H1 (cell line): ENCODE data around the gene RGS2. TPM values are rescaled to one million over a fixed set of nuclear protein-coding genes. Genes with fewer than 3 reads are reported as not detected.
A peak's percentile ranks its signal among the peaks of the same experiment; 100 is the strongest.

Experiments
- CTCF ChIA-PET: fragments of 300-600 bp; sonication (Branson Sonifier 250); formaldehyde crosslinking; loops from one replicate; lab custom pipeline; 2021; ENCODE audit not compliant: partially characterized antibody; lab: Charles Lee
- POLR2A ChIA-PET: fragments of 300-600 bp; sonication (Branson Sonifier 250); formaldehyde crosslinking; loops from one replicate; lab custom pipeline; 2021; ENCODE audit warnings: inconsistent platforms; ENCODE audit not compliant: partially characterized antibody; lab: Charles Lee
- DNase-seq, 2 experiments: peaks; one replicate each; pipeline versions ENCODE4 v3.0.0 to v3.0.0-alpha.2; 2010 to 2022; ENCODE audit warnings: low spot score in 2 of 2, low read depth in 1 of 2, mixed read lengths in 1 of 2
- FAIRE-seq: peaks from 2 replicates; lab custom pipeline; 2011; peaks lifted over from hg19 to GRCh38; lab: Jason Lieb, UNC
- H2AFZ ChIP-seq: 2 replicates; pipeline ENCODE4 v1.8.1; 2012; ENCODE audit warnings: low read length, inconsistent platforms
- H2AK5ac ChIP-seq: 2 replicates; pipeline ENCODE4 v1.6.1; 2013; ENCODE audit warnings: low read depth, low read length
- H2BK120ac ChIP-seq: replicated peaks from 2 replicates; pipeline ENCODE3; 2013; ENCODE audit warnings: low read depth, low read length, inconsistent platforms
- H2BK12ac ChIP-seq: 2 replicates; pipeline ENCODE4 v1.6.1; 2013; ENCODE audit warnings: low read depth, low read length
- H2BK15ac ChIP-seq: 2 replicates; pipeline ENCODE4 v1.6.1; 2013; ENCODE audit warnings: low read length
- H2BK20ac ChIP-seq: 2 replicates; pipeline ENCODE4 v1.6.1; 2013; ENCODE audit warnings: low read length
- H2BK5ac ChIP-seq: 2 replicates; pipeline ENCODE4 v1.6.1; 2013; ENCODE audit warnings: low read depth, low read length
- H3K14ac ChIP-seq: 2 replicates; pipeline ENCODE4 v1.6.1; 2013; ENCODE audit warnings: inconsistent platforms; ENCODE audit not compliant: insufficient read length
- H3K18ac ChIP-seq: 2 replicates; pipeline ENCODE4 v1.6.1; 2013; ENCODE audit warnings: low read length; ENCODE audit errors: extremely low read depth
- H3K23ac ChIP-seq: 2 replicates; pipeline ENCODE4 v1.6.1; 2013; ENCODE audit warnings: inconsistent platforms; ENCODE audit not compliant: insufficient read length
- H3K23me2 ChIP-seq: 2 replicates; pipeline ENCODE4 v1.6.1; 2013; ENCODE audit warnings: low read depth, low read length
- H3K27ac ChIP-seq: 2 replicates; pipeline ENCODE4 v1.6.1; 2011; ENCODE audit warnings: low read depth, low read length, inconsistent platforms
- H3K27me3 ChIP-seq, 4 experiments: replicated peaks in 1 of 4; 1 replicate in 1 of 4; 2 replicates in 3 of 4; pipeline versions ENCODE4 v1.6.1 to v1.8.1; 2011 to 2013; ENCODE audit warnings: low read length in 3 of 4, mild to moderate bottlenecking in 3 of 4, inconsistent platforms in 2 of 4, mixed read lengths in 2 of 4, moderate library complexity in 1 of 4; ENCODE audit not compliant: control insufficient read depth in 3 of 4, insufficient read depth in 3 of 4; ENCODE audit errors: extremely low read depth in 1 of 4
- H3K36me3 ChIP-seq, 4 experiments: 2 replicates each; pipeline versions ENCODE4 v1.6.1 to v1.8.1; 2011 to 2013; ENCODE audit warnings: mild to moderate bottlenecking in 4 of 4, low read length in 3 of 4, moderate library complexity in 2 of 4, control low read depth in 1 of 4, inconsistent platforms in 1 of 4; ENCODE audit not compliant: insufficient read depth in 4 of 4, control insufficient read depth in 2 of 4
- H3K4ac ChIP-seq: replicated peaks from 2 replicates; pipeline ENCODE3; 2013; ENCODE audit warnings: low read length, low read depth, mixed read lengths, inconsistent platforms; ENCODE audit not compliant: insufficient read length
- H3K4me1 ChIP-seq, 4 experiments: replicated peaks in 1 of 4; 1 replicate in 1 of 4; 2 replicates in 3 of 4; pipeline versions ENCODE4 v1.6.1 to v1.8.1; 2011 to 2013; ENCODE audit warnings: low read length in 3 of 4, inconsistent platforms in 2 of 4, mixed read lengths in 1 of 4; ENCODE audit not compliant: insufficient read depth in 4 of 4, control insufficient read depth in 3 of 4
- H3K4me2 ChIP-seq, 2 experiments: 2 replicates each; pipeline versions ENCODE4 v1.6.1 to v1.8.1; 2011 to 2013; ENCODE audit warnings: low read depth in 2 of 2, low read length in 2 of 2, control low read depth in 1 of 2, inconsistent platforms in 1 of 2, mild to moderate bottlenecking in 1 of 2; ENCODE audit not compliant: insufficient read depth in 1 of 2
- H3K4me3 ChIP-seq, 4 experiments: fragments of 200-600, 300-600 bp in 1 of 4; sonication (generic), shearing (Covaris generic), sonication (Bioruptor Twin) in 1 of 4; 2 replicates each; pipeline versions ENCODE4 v1.5.1 to v1.8.1; 2011 to 2016; ENCODE audit warnings: low read length in 4 of 4, low read depth in 3 of 4, control low read depth in 2 of 4, inconsistent platforms in 2 of 4, mild to moderate bottlenecking in 2 of 4, mixed read lengths in 1 of 4, moderate library complexity in 1 of 4; ENCODE audit not compliant: insufficient read depth in 2 of 4; ENCODE audit errors: extremely low read depth in 1 of 4
- H3K56ac ChIP-seq: replicated peaks from 2 replicates; pipeline ENCODE3; 2013; ENCODE audit warnings: low read depth, mild to moderate bottlenecking, mixed read lengths, low read length, inconsistent platforms; ENCODE audit not compliant: insufficient read length
- H3K79me1 ChIP-seq: 2 replicates; pipeline ENCODE4 v1.6.1; 2013; ENCODE audit warnings: low read depth, low read length, control low read depth
- H3K79me2 ChIP-seq, 2 experiments: 2 replicates each; pipeline versions ENCODE4 v1.6.1 to v1.8.1; 2012 to 2013; ENCODE audit warnings: low read length in 2 of 2, mild to moderate bottlenecking in 2 of 2, inconsistent platforms in 1 of 2; ENCODE audit not compliant: insufficient read depth in 2 of 2, control insufficient read depth in 1 of 2
- H3K9ac ChIP-seq, 4 experiments: replicated peaks in 1 of 4; 1 replicate in 1 of 4; 2 replicates in 3 of 4; pipeline versions ENCODE4 v1.6.1 to v1.8.1; 2011 to 2013; ENCODE audit warnings: low read depth in 3 of 4, low read length in 3 of 4, control low read depth in 2 of 4, mild to moderate bottlenecking in 2 of 4, moderate library complexity in 2 of 4, inconsistent platforms in 1 of 4; ENCODE audit errors: extremely low read depth in 1 of 4
- H3K9me3 ChIP-seq, 2 experiments: 2 replicates each; pipeline versions ENCODE4 v1.6.1 to v1.8.1; 2012 to 2013; ENCODE audit warnings: mild to moderate bottlenecking in 2 of 2, moderate library complexity in 2 of 2, control low read depth in 1 of 2, inconsistent platforms in 1 of 2, low read depth in 1 of 2, low read length in 1 of 2, mixed read lengths in 1 of 2; ENCODE audit not compliant: insufficient read depth in 2 of 2
- H4K20me1 ChIP-seq, 2 experiments: replicated peaks in 1 of 2; 2 replicates each; pipeline versions ENCODE3 to v1.8.1; 2011 to 2013; ENCODE audit warnings: inconsistent platforms in 2 of 2, low read length in 2 of 2, mild to moderate bottlenecking in 1 of 2; ENCODE audit not compliant: insufficient read depth in 2 of 2, control insufficient read depth in 1 of 2
- H4K5ac ChIP-seq: 2 replicates; pipeline ENCODE4 v1.6.1; 2013; ENCODE audit warnings: low read length, low read depth, mixed read lengths, inconsistent platforms; ENCODE audit not compliant: insufficient read length
- H4K8ac ChIP-seq: 2 replicates; pipeline ENCODE4 v1.8.0; 2013; ENCODE audit warnings: mild to moderate bottlenecking, moderate library complexity, low read length, inconsistent platforms; ENCODE audit not compliant: insufficient read depth; ENCODE audit errors: extremely low read depth
- H4K91ac ChIP-seq: replicated peaks from 2 replicates; pipeline ENCODE3; 2013; ENCODE audit warnings: low read length, mixed read lengths, inconsistent platforms; ENCODE audit not compliant: insufficient read length
- GTF2F1 ChIP-seq: IDR thresholded peaks from 2 replicates; pipeline ENCODE4 v1.6.1; 2012; ENCODE audit warnings: low read depth, low read length, improper control_type of control experiment, borderline replicate concordance
- MAFK ChIP-seq: IDR thresholded peaks from 2 replicates; pipeline ENCODE4 v1.6.1; 2012; ENCODE audit warnings: low read depth, mild to moderate bottlenecking, improper control_type of control experiment, low read length
- NRF1 ChIP-seq: IDR thresholded peaks from 2 replicates; pipeline ENCODE4 v1.6.1; 2011; ENCODE audit warnings: mild to moderate bottlenecking, low read depth, low read length, improper control_type of control experiment
- SP1 ChIP-seq: IDR thresholded peaks from 2 replicates; pipeline ENCODE4 v1.6.1; 2011; ENCODE audit warnings: low read depth, low read length
- WGBS, 2 experiments: shearing (Covaris generic) in 1 of 2; methylation state at CpG; one replicate each; pipeline versions ENCODE4 v1.1.6 to v1.1.7; 2013 to 2015; ENCODE audit warnings: low lambda C conversion rate in 2 of 2, mixed read lengths in 2 of 2, inconsistent platforms in 1 of 2, low coverage in 1 of 2, missing lambda C conversion rate in 1 of 2; ENCODE audit not compliant: insufficient replicate concordance in 2 of 2, insufficient coverage in 1 of 2, insufficient read length in 1 of 2; ENCODE audit errors: extremely low coverage in 1 of 2, missing lambda C conversion rate in 1 of 2; 5-methylcytosine and 5-hydroxymethylcytosine counted together
- polyA plus RNA-seq, 7 experiments: library from polyadenylated mRNA; depleted of rRNA in 3 of 7; stranded (reverse) in 5 of 7; unstranded in 2 of 7; fragments of >200 nt in 5 of 7; fragments of 200-250 nt in 2 of 7; gene quantifications; 1 replicate in 5 of 7; 2 replicates in 1 of 7; 4 replicates in 1 of 7; pipeline versions ENCODE4 v1.2.1 to v1.2.3, GENCODE V29; 2011 to 2013; ENCODE audit warnings: missing spikeins in 2 of 7, mixed read lengths in 2 of 7
- total RNA-seq: library from RNA; stranded (reverse); fragmentation: NEBNext Ultra II Directional; extraction: Animal tissue kit (Norgen Biotek cat#: 25700); gene quantifications from 2 replicates; pipeline ENCODE4 v1.2.1, GENCODE V29; 2021
- TF ChIP-seq, protein P1 (sequence below): IDR thresholded peaks from 2 replicates; pipeline ENCODE4 v1.6.1; 2011; ENCODE audit warnings: low read depth, mild to moderate bottlenecking, low read length; ENCODE audit not compliant: insufficient read depth

RGS2 gene
- total and polyA plus RNA-seq, 2 of the 8 experiments (the other 6 are each of a cell fraction or from before 2014, with no cell fraction given), result 9.1 to 17.0 TPM

GRCh38 chr1:192784397-192784796 lies 24.4 kb upstream of the RGS2 start:
- Histone ChIP-seq H3K79me1 (no peaks in the 10 kb centered on the region), H2BK15ac (no peak overlapping the region), H3K4me3 (no peak overlapping the region), H2BK5ac (no peak overlapping the region), H2BK12ac (no peak overlapping the region), H3K9me3 (no peaks in the 10 kb centered on the region), H2BK20ac (no peak overlapping the region), H3K23me2 (no peaks in the 10 kb centered on the region), H4K20me1 (no peaks in the 10 kb centered on the region), H3K79me2 (no peaks in the 10 kb centered on the region), H4K8ac (no peak overlapping the region), H4K91ac (no peak overlapping the region), H3K27ac (no peak overlapping the region), H2AK5ac (no peak overlapping the region), H3K27me3 (no peaks in the 10 kb centered on the region), H4K5ac (no peak overlapping the region), H3K4me1 (peaks cover 0 to 3% (median 0%) of the 10 kb centered on the region in 4 experiments; a peak in 1 of 7 replicates), H3K23ac (no peak overlapping the region), H2BK120ac (no peak overlapping the region), H3K14ac (no peak overlapping the region), H3K18ac (no peak overlapping the region), H3K36me3 (no peaks in the 10 kb centered on the region), H3K4ac (no peak overlapping the region), H3K4me2 (no peak overlapping the region), H3K56ac (no peak overlapping the region), H3K9ac (no peak overlapping the region), H2AFZ (no peak overlapping the region)
- no peak for FAIRE-seq
- 95% methylated on average over 2 of the region's 2 CpGs; no CpG with 5 or more reads in 1 of the 2 experiments for WGBS, 2 experiments
- ChIA-PET CTCF (no interaction called here), POLR2A (no interaction called here)
- no peak for DNase-seq
- TF ChIP-seq SP1 (no peak), MAFK (peak; percentile 78; the same call in 1 of the 2 replicates), NRF1 (no peak), GTF2F1 (no peak)
- TF ChIP-seq, protein P1, sequence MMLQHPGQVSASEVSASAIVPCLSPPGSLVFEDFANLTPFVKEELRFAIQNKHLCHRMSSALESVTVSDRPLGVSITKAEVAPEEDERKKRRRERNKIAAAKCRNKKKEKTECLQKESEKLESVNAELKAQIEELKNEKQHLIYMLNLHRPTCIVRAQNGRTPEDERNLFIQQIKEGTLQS, result no peak
